ENCODE results near the gene HAUS8.
"Not testable (repeated sequence)": the region's sequence is repeated elsewhere in the genome, so short reads cannot be mapped to it uniquely, and the experiment has no call there.

DNA sequence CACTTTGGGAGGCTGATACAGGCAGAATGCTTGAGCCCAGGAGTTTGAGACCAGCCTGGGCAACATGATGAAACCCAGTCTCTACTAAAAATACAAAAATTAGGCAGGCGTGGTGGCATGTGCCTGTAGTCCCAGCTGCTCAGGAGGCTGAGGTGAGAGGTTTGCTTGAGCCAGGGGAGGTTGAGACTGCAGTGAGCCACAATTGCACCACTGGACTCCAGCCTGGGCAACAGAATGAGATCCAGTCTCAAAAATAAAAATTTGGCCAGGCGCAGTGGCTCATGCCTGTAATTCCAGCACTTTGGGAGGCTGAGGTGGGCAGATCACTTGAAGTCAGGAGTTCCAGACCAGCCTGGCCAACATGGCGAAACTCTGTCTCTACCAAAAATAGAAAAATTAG, 19.4 kb upstream of the HAUS8 start:
- TF ChIP-seq, protein P1, sequence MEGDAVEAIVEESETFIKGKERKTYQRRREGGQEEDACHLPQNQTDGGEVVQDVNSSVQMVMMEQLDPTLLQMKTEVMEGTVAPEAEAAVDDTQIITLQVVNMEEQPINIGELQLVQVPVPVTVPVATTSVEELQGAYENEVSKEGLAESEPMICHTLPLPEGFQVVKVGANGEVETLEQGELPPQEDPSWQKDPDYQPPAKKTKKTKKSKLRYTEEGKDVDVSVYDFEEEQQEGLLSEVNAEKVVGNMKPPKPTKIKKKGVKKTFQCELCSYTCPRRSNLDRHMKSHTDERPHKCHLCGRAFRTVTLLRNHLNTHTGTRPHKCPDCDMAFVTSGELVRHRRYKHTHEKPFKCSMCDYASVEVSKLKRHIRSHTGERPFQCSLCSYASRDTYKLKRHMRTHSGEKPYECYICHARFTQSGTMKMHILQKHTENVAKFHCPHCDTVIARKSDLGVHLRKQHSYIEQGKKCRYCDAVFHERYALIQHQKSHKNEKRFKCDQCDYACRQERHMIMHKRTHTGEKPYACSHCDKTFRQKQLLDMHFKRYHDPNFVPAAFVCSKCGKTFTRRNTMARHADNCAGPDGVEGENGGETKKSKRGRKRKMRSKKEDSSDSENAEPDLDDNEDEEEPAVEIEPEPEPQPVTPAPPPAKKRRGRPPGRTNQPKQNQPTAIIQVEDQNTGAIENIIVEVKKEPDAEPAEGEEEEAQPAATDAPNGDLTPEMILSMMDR (IDR thresholded peaks at IDR 0.05; ENCODE audit: low read depth, low read length), result not testable (repeated sequence)
- not testable (repeated sequence) for TF ChIP-seq POLR2A (IDR thresholded peaks at IDR 0.05; ENCODE audit: extremely low read depth, insufficient read length)
- TF ChIP-seq, protein P2, sequence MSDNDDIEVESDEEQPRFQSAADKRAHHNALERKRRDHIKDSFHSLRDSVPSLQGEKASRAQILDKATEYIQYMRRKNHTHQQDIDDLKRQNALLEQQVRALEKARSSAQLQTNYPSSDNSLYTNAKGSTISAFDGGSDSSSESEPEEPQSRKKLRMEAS (IDR thresholded peaks at IDR 0.05; ENCODE audit: low read depth, low read length), result not testable (repeated sequence)

All from NB4 (cell line).